Measurements from ENCODE around the gene KRTAP16-1. TPM values are rescaled to one million over a fixed set of nuclear protein-coding genes. Genes with fewer than 3 reads are reported as not detected.
"Not testable (repeated sequence)": the region's sequence is repeated elsewhere in the genome, so short reads cannot be mapped to it uniquely, and the experiment has no call there.

Gene KRTAP16-1
- total RNA-seq, 1 experiment from 2014 or later, result not detected

GRCh38 chr17:41347869-41348760 lies 39.0 kb upstream of the KRTAP16-1 start (continued):
- TF ChIP-seq AFF4 (CRISPR knock-in tag; IDR thresholded peaks at IDR 0.05; ENCODE audit: borderline replicate concordance) (no peak), ZNF219 (CRISPR knock-in tag; IDR thresholded peaks at IDR 0.05; ENCODE audit: borderline replicate concordance) (no peak), FOXJ3 (CRISPR knock-in tag; IDR thresholded peaks at IDR 0.05; ENCODE audit: borderline replicate concordance) (no peak), HMGA2 (CRISPR knock-in tag; IDR thresholded peaks at IDR 0.05) (no peak), NFYB (CRISPR knock-in tag; conservative IDR thresholded peaks at IDR 0.05; ENCODE audit: low read depth) (no peak), EMX1 (CRISPR knock-in tag; IDR thresholded peaks at IDR 0.05) (no peak), ZNF423 (CRISPR knock-in tag; IDR thresholded peaks at IDR 0.05) (no peak)
- TF ChIP-seq, protein P1, sequence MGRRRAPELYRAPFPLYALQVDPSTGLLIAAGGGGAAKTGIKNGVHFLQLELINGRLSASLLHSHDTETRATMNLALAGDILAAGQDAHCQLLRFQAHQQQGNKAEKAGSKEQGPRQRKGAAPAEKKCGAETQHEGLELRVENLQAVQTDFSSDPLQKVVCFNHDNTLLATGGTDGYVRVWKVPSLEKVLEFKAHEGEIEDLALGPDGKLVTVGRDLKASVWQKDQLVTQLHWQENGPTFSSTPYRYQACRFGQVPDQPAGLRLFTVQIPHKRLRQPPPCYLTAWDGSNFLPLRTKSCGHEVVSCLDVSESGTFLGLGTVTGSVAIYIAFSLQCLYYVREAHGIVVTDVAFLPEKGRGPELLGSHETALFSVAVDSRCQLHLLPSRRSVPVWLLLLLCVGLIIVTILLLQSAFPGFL (CRISPR knock-in tag; IDR thresholded peaks at IDR 0.05; ENCODE audit: borderline replicate concordance), result no peak

DNA sequence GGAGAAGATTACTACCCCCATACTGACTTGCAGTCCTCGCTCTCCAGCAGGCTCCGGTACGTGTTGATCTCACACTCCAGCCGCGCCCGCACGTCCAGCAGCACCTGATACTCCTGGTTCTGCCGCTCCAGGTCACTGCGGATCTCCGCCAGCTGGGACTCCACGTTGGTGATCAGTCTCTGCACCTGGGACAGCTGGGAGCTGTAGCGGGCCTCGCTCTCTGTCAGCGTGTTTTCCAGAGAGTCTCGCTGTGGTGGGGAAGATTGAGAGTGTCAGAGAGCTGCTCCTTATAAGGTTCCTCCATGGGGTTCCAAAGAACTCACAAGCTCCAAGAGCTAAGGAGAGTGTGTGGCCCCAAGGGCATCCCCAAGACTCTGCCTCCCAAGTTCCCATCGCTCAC lies 37.3 kb upstream of the KRTAP16-1 start:
- H3K27ac Mint-ChIP-seq; H3K36me3 Mint-ChIP-seq; H3K4me3 Mint-ChIP-seq; ATAC-seq; DNase-seq (ENCODE audit: low spot score); POLR2A ChIA-PET; H3K27me3 Mint-ChIP-seq (ENCODE audit: low read depth); H3K4me1 Mint-ChIP-seq: not testable (repeated sequence)
- H3K9me3 Mint-ChIP-seq, result peaks cover 26% of the 10 kb centered on the region
- CTCF ChIA-PET, result interaction anchor here (1.1 to 1.8 kb wide), 2 partner anchors 17 to 202 kb away, joined by 4 to 5 read pairs; no protein-coding TSS in a partner anchor

- no peak for ATAC-seq
- Mint-ChIP-seq H3K9me3 (peaks cover 31% of the 10 kb centered on the region), H3K4me3 (no peak overlapping the region), H3K27ac (no peak overlapping the region), H3K27me3 (ENCODE audit: low read depth) (peaks cover 3% of the 10 kb centered on the region), H3K4me1 (no peaks in the 10 kb centered on the region), H3K36me3 (peaks cover 10% of the 10 kb centered on the region)
- DNase-seq (ENCODE audit: low spot score), result no peak
- ChIA-PET CTCF (interaction anchor here (1.1 kb wide), 1 partner anchor 203 kb away, joined by 4 read pairs; no protein-coding TSS in a partner anchor), POLR2A (no interaction called here)
- TF ChIP-seq KAT7 (CRISPR knock-in tag; IDR thresholded peaks at IDR 0.05; ENCODE audit: borderline replicate concordance) (no peak), ZBTB43 (CRISPR knock-in tag; IDR thresholded peaks at IDR 0.05) (no peak), GRHL2 (CRISPR knock-in tag; IDR thresholded peaks at IDR 0.05; ENCODE audit: insufficient replicate concordance, severe bottlenecking) (no peak), PRRX2 (CRISPR knock-in tag; IDR thresholded peaks at IDR 0.05) (no peak), ZNF281 (CRISPR knock-in tag; IDR thresholded peaks at IDR 0.05) (no peak), NR2C2 (CRISPR knock-in tag; IDR thresholded peaks at IDR 0.05) (no peak), HMGA2 (CRISPR knock-in tag; IDR thresholded peaks at IDR 0.05) (no peak), NFATC4 (CRISPR knock-in tag; IDR thresholded peaks at IDR 0.05) (no peak), TP53 (CRISPR knock-in tag; IDR thresholded peaks at IDR 0.05) (no peak), TCF7 (CRISPR knock-in tag; IDR thresholded peaks at IDR 0.05; ENCODE audit: low read depth) (no peak), JAZF1 (CRISPR knock-in tag; IDR thresholded peaks at IDR 0.05) (no peak)
- TF ChIP-seq, protein P1 (CRISPR knock-in tag; IDR thresholded peaks at IDR 0.05; ENCODE audit: borderline replicate concordance), result no peak
- TF ChIP-seq, protein P2, sequence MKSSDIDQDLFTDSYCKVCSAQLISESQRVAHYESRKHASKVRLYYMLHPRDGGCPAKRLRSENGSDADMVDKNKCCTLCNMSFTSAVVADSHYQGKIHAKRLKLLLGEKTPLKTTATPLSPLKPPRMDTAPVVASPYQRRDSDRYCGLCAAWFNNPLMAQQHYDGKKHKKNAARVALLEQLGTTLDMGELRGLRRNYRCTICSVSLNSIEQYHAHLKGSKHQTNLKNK (CRISPR knock-in tag; IDR thresholded peaks at IDR 0.05), result no peak
- TF ChIP-seq, protein P3, sequence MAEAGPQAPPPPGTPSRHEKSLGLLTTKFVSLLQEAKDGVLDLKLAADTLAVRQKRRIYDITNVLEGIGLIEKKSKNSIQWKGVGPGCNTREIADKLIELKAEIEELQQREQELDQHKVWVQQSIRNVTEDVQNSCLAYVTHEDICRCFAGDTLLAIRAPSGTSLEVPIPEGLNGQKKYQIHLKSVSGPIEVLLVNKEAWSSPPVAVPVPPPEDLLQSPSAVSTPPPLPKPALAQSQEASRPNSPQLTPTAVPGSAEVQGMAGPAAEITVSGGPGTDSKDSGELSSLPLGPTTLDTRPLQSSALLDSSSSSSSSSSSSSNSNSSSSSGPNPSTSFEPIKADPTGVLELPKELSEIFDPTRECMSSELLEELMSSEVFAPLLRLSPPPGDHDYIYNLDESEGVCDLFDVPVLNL (CRISPR knock-in tag; IDR thresholded peaks at IDR 0.05; ENCODE audit: borderline replicate concordance, low read depth), result no peak
These were observed 36.9 kb upstream of the KRTAP16-1 start for GRCh38 chr17:41345992-41346391.
